ENCODE measurements around the gene RPS6KA3. TPM values are rescaled to one million over a fixed set of nuclear protein-coding genes. Genes with fewer than 3 reads are reported as not detected.

RPS6KA3 gene
- total RNA-seq, 6 experiments from 2014 or later = 36.0 to 63.7 (median 44.7) TPM

DNA sequence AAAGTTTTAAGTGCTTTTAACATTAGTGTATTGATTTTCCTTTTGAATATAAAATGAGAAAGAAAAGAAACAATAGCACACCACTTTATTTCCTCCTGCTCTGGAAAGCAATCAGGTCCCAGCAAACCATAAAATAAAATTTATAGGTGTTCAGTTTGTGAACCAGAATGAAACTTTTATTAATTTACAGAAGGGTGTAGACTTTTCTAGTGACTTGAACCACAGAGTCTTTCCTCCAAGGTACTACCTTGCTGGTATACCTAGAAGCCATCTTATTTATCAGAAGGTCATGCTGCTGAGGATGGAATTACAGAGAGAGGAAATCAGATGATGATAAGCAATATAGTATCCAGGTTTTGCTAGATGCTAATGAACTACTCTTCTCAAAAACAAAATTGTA, 27.6 kb upstream of the RPS6KA3 start:
- TF ChIP-seq, protein P1, sequence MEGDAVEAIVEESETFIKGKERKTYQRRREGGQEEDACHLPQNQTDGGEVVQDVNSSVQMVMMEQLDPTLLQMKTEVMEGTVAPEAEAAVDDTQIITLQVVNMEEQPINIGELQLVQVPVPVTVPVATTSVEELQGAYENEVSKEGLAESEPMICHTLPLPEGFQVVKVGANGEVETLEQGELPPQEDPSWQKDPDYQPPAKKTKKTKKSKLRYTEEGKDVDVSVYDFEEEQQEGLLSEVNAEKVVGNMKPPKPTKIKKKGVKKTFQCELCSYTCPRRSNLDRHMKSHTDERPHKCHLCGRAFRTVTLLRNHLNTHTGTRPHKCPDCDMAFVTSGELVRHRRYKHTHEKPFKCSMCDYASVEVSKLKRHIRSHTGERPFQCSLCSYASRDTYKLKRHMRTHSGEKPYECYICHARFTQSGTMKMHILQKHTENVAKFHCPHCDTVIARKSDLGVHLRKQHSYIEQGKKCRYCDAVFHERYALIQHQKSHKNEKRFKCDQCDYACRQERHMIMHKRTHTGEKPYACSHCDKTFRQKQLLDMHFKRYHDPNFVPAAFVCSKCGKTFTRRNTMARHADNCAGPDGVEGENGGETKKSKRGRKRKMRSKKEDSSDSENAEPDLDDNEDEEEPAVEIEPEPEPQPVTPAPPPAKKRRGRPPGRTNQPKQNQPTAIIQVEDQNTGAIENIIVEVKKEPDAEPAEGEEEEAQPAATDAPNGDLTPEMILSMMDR (IDR thresholded peaks at IDR 0.05) = no peak
- TF ChIP-seq POLR2A (IDR thresholded peaks at IDR 0.05) = no peak
- Histone ChIP-seq H3K27me3 (no peaks in the 10 kb centered on the region), H3K9me3 (no peaks in the 10 kb centered on the region), H3K4me1 (no peaks in the 10 kb centered on the region), H3K36me3 (no peaks in the 10 kb centered on the region), H3K27ac (no peak overlapping the region), H3K4me3 (no peak overlapping the region)
- no peak for DNase-seq
- intact Hi-C loops (cut with DNase I) = no loop called here
- no peak for ATAC-seq

DNA sequence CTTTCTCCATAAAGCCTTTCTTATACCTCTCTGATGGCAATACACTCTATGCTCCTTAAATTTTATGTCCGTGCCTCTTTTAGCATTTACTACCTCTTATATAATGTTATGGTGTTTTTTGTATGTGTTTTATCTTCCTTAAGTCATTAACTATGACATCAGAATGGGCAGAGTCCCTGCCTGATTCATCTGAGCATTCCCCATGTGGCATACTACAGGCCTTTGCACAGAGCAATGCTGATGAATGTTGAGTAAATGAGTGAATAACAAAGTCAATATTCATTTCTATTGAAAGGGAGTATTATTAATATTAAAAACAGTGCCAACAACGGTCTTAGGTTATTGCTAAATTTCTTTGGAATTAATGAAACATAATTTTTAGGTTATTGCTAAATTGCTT, 18.8 kb upstream of the RPS6KA3 start:
- DNase-seq (no peak), ATAC-seq (no peak)
- intact Hi-C loops (cut with DNase I) = no loop called here
- 37% methylated on average over 2 of the region's 2 CpGs for WGBS (ENCODE audit: insufficient coverage, low coverage, low lambda C conversion rate, missing lambda C conversion rate)
- Histone ChIP-seq H3K9me3 (no peaks in the 10 kb centered on the region), H3K4me1 (no peaks in the 10 kb centered on the region), H3K36me3 (no peaks in the 10 kb centered on the region), H3K4me3 (no peak overlapping the region), H3K27me3 (no peaks in the 10 kb centered on the region), H3K27ac (no peak overlapping the region)
- no peak for TF ChIP-seq POLR2A (IDR thresholded peaks at IDR 0.05)
- TF ChIP-seq, protein P1 (IDR thresholded peaks at IDR 0.05) = no peak

DNA sequence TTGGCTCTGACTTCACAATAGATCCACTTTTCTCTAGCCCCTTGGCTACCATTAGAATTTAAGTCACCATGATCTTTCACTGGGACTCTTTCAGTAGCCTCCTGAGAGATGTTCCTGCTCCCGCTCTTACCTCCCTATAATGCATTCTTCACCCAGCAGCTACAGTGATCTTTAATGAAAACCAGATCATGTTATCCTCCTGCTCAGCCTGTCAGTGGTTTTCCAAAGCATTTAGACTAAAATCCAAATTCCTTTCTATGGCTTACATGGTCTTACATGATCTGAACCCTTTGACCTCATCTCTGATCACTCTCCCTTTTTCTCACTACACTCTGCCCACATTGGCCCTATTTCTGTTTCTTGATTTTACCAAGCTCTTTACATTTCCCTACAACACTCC, 18.3 kb upstream of the RPS6KA3 start:
- H3K4me3 ChIP-seq = no peak overlapping the region
- intact Hi-C loops (cut with DNase I) = no loop called here
- WGBS (ENCODE audit: insufficient coverage, low coverage, low lambda C conversion rate, missing lambda C conversion rate) = no CpG with 5 or more reads among the region's 1 CpG

DNA sequence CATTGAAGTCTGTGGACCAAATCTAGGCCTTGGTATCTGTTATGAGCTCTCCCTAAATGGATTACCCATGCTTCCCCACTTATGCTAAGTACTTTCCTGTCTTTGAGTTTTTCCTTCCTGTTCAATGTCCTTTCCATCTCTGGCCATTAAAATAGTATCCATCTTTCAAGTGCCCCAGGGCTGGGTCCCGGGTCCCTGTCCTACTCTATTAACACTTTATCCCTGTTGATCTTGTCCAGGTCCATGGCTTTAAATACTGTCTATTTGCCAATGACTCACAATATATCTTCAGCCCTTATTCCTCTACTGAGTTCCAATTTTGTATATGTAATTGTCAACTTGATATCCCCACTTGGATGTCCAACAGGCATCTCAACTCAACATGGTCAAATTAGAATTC, 17.7 kb upstream of the RPS6KA3 start:
- ATAC-seq (no peak), DNase-seq (no peak)
- 58% methylated on average over 1 of the region's 1 CpG for WGBS (ENCODE audit: insufficient coverage, low coverage, low lambda C conversion rate, missing lambda C conversion rate)
- intact Hi-C loops (cut with DNase I) = no loop called here
- H3K27me3 ChIP-seq = no peaks in the 10 kb centered on the region
- H3K9me3 ChIP-seq = no peaks in the 10 kb centered on the region
- TF ChIP-seq, protein P1 (IDR thresholded peaks at IDR 0.05) = no peak
- no peak for TF ChIP-seq POLR2A (IDR thresholded peaks at IDR 0.05)
- H3K4me3 ChIP-seq = no peak overlapping the region
- no peaks in the 10 kb centered on the region for H3K36me3 ChIP-seq
- no peak overlapping the region for H3K27ac ChIP-seq
- H3K4me1 ChIP-seq = no peaks in the 10 kb centered on the region

More for the DNA sequence above, 18.3 kb upstream of the RPS6KA3 start:
- TF ChIP-seq, protein P1 (IDR thresholded peaks at IDR 0.05) = no peak
- TF ChIP-seq POLR2A (IDR thresholded peaks at IDR 0.05) = no peak
- H3K4me1 ChIP-seq = no peaks in the 10 kb centered on the region
- H3K36me3 ChIP-seq = no peaks in the 10 kb centered on the region
- ATAC-seq (no peak), DNase-seq (no peak)
- no peaks in the 10 kb centered on the region for H3K9me3 ChIP-seq
- H3K27ac ChIP-seq = no peak overlapping the region
- no peaks in the 10 kb centered on the region for H3K27me3 ChIP-seq

DNA sequence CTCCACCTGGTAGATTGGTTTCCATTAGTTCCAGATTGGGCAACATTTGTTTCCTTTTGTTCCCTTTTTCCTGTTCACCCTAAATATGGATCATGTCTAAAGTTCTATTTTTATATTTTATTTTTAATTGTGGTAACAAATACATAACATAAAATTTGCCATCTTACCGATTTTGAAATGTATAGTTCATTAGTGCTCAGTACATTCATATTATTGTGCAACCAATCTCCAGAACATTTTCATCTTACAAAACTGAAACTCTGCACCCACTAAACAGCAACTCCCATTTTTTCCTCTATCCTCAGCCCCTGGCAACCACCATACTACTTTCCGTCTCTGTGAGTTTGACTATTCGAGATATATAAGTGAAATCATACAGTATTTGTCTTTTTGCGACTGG, 14.2 kb upstream of the RPS6KA3 start:
- WGBS (ENCODE audit: insufficient coverage, low coverage, low lambda C conversion rate, missing lambda C conversion rate) = 59% methylated on average over 4 of the region's 4 CpGs
- no peak for ATAC-seq

More for the DNA sequence above, 14.2 kb upstream of the RPS6KA3 start:
- no peak for TF ChIP-seq POLR2A (IDR thresholded peaks at IDR 0.05)
- TF ChIP-seq, protein P1 (IDR thresholded peaks at IDR 0.05) = no peak
- Histone ChIP-seq H3K27me3 (no peaks in the 10 kb centered on the region), H3K4me1 (no peaks in the 10 kb centered on the region), H3K27ac (no peak overlapping the region), H3K36me3 (no peaks in the 10 kb centered on the region), H3K4me3 (no peak overlapping the region), H3K9me3 (no peaks in the 10 kb centered on the region)
- intact Hi-C loops (cut with DNase I) = no loop called here
- no peak for DNase-seq

All from right lobe of liver (tissue), 6 donors.